ENCODE data around the gene NXPE4. TPM values are rescaled to one million over a fixed set of nuclear protein-coding genes. Genes with fewer than 3 reads are reported as not detected.

Gene NXPE4
- total and polyA plus RNA-seq, 2 donors (not counting 3 experiments of a cell fraction or from before 2014, with no cell fraction given) = not detected

DNA sequence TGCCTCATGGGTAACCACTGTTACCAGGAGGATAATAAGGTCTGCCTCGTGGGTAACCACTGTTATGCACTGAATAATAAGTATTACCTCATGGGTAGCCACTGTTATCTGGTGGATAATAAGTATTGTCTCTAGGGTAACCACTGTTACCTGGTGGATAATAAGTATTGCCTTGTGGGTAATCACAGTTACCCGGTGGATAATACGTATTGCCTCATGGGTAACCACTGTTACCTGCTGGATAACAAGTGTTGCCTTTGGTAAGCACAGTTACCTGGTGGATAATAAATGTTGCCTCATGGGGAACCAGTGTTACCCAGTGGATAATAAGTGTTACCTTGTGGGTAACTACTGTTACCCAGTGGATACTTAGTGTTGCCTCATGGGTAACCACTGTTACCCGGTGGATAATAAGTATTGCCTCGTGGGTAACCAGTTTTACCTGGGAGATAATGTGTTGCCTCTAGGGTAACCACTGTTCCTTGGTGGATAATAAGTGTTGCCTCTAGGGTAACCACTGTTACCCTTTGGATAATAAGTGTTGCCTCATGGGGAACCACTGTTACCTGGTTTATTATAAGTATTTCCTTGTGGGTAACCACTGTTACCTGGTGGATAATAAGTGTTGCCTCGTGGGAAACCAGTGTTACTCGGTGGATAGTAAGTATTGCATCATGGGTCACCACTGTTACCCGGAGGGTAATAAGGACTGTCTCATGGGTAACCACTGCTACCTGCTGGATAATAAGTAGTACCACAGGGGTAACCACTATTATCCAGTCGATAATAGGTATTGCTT is 10.6 kb upstream of the NXPE4 start:
- no peak overlapping the region for H3K9ac ChIP-seq (replicated peaks; ENCODE audit: extremely low read depth, insufficient read depth, low read length)
- FAIRE-seq = no peak
- no peak overlapping the region for H3K4me3 ChIP-seq (replicated peaks in 1 of 3; ENCODE audit: insufficient read depth in 1 of 3, low read depth in 1 of 3, low read length in 3 of 3)
- no peak overlapping the region for H3K4me2 ChIP-seq (ENCODE audit: insufficient read depth, low read length)
- no peak for DNase-seq (ENCODE audit: low read depth, low spot score)
- no peaks in the 10 kb centered on the region for H3K36me3 ChIP-seq (ENCODE audit: control insufficient read depth in 2 of 2, extremely low read depth in 1 of 2, insufficient read depth in 2 of 2, low read length in 2 of 2)
- no peaks in the 10 kb centered on the region for H3K9me3 ChIP-seq (replicated peaks; ENCODE audit: control insufficient read depth, insufficient read depth, low read length)
- no peaks in the 10 kb centered on the region for H3K79me2 ChIP-seq (ENCODE audit: control insufficient read depth, insufficient read depth, low read length)
- no peaks in the 10 kb centered on the region for H3K9me1 ChIP-seq (replicated peaks; ENCODE audit: control insufficient read depth, extremely low read depth, insufficient read depth, low read length)
- no peak overlapping the region for H3K27ac ChIP-seq (ENCODE audit: insufficient read depth, low read depth, low read length)
- H3K27me3 ChIP-seq (ENCODE audit: control insufficient read depth in 2 of 2, insufficient read depth in 2 of 2, low read length in 2 of 2) = no peaks in the 10 kb centered on the region
- no TSS peak for BruUV-seq (replicated peaks)
- no peak for TF ChIP-seq EZH2 (IDR thresholded peaks at IDR 0.05; ENCODE audit: borderline replicate concordance, low read depth, low read length, severe bottlenecking)
- TF ChIP-seq, protein P1, sequence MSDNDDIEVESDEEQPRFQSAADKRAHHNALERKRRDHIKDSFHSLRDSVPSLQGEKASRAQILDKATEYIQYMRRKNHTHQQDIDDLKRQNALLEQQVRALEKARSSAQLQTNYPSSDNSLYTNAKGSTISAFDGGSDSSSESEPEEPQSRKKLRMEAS (IDR thresholded peaks at IDR 0.05; ENCODE audit: insufficient read depth, insufficient read length) = no peak
- no peak for TF ChIP-seq POLR2A (IDR thresholded peaks at IDR 0.05; ENCODE audit: low read depth, low read length)
- no peak for TF ChIP-seq FOS (IDR thresholded peaks at IDR 0.05; ENCODE audit: borderline replicate concordance, insufficient read depth, low read length)
- no peak for TF ChIP-seq JUN (IDR thresholded peaks at IDR 0.05; ENCODE audit: borderline replicate concordance, insufficient read depth, insufficient read length, low read depth)
- no peak for TF ChIP-seq POLR2AphosphoS5 (IDR thresholded peaks at IDR 0.05; ENCODE audit: insufficient read depth, low read depth, low read length)
- TF ChIP-seq GATA2 (IDR thresholded peaks at IDR 0.05; ENCODE audit: insufficient read depth, insufficient read length, low read depth, low read length) = no peak
- TF ChIP-seq, protein P2, sequence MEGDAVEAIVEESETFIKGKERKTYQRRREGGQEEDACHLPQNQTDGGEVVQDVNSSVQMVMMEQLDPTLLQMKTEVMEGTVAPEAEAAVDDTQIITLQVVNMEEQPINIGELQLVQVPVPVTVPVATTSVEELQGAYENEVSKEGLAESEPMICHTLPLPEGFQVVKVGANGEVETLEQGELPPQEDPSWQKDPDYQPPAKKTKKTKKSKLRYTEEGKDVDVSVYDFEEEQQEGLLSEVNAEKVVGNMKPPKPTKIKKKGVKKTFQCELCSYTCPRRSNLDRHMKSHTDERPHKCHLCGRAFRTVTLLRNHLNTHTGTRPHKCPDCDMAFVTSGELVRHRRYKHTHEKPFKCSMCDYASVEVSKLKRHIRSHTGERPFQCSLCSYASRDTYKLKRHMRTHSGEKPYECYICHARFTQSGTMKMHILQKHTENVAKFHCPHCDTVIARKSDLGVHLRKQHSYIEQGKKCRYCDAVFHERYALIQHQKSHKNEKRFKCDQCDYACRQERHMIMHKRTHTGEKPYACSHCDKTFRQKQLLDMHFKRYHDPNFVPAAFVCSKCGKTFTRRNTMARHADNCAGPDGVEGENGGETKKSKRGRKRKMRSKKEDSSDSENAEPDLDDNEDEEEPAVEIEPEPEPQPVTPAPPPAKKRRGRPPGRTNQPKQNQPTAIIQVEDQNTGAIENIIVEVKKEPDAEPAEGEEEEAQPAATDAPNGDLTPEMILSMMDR (IDR thresholded peaks at IDR 0.05; ENCODE audit: extremely low read depth in 1 of 2, insufficient read depth in 1 of 2, low read depth in 1 of 2, low read length in 2 of 2) = no peak
- TF ChIP-seq MYC (IDR thresholded peaks at IDR 0.05; ENCODE audit: low read depth, low read length) = no peak
- no peaks in the 10 kb centered on the region for H3K4me1 ChIP-seq (ENCODE audit: control insufficient read depth, extremely low read depth, insufficient read depth, low read length)
- ChIA-PET CTCF (no interaction called here), POLR2A (no interaction called here)
- H4K20me1 ChIP-seq (replicated peaks; ENCODE audit: control insufficient read depth, extremely low read depth, insufficient read depth, low read length) = no peaks in the 10 kb centered on the region
- no peak overlapping the region for H2AFZ ChIP-seq (ENCODE audit: low read depth, low read length)
- intact Hi-C loops (cut with micrococcal nuclease) (loop anchor here (2.0 kb wide), 1 partner anchor 325 kb away; no protein-coding TSS in a partner anchor), dilution Hi-C loops (cut with MboI; ENCODE audit: extremely low pct_ligation_motif_present, low sequenced_read_pairs) (no loop called here)
